22Rv1 (cell line): Measurements from ENCODE around the gene SRXN1.

ENCODE experiments used
- CTCF ChIP-seq: fragments of 450-650 bp; IDR thresholded peaks from 2 replicates; pipeline ENCODE4 v1.5.1; 2017; ENCODE audit warnings: mild to moderate bottlenecking
- ZFX ChIP-seq: fragments of 450-650 bp; IDR thresholded peaks from 2 replicates; pipeline ENCODE4 v1.6.1; 2017; ENCODE audit warnings: antibody characterized with exemption, borderline replicate concordance

GRCh38 chr20:634148-634925 lies 18.7 kb downstream of the SRXN1 start:
- TF ChIP-seq CTCF (no peak), ZFX (no peak)
